Measurements from ENCODE around the gene EYA4. TPM values are rescaled to one million over a fixed set of nuclear protein-coding genes. Genes with fewer than 3 reads are reported as not detected.

EYA4 gene
- total RNA-seq, 1 donor from 2014 or later = 21.4 TPM

DNA sequence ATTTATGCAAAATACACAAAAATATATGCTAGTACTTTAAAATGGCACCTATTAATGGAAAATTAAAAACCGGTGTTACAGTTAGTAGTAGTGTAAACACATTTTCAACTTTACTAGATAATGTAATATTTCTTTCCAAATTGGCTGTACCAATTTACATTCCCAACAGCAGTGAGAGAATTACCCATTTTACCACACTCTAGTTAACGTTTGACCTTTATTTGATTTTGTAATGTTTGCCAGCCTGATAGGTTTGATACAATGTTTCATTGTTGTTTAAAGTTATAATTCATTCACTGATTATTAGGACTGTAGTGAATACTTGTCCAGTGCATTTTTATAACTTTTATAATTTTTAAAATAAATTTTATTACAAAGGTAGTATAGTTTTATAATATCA, 182.1 kb downstream of the EYA4 start:
- Mint-ChIP-seq H3K9me3 (peaks cover 9% of the 10 kb centered on the region), H3K36me3 (peaks cover 4% of the 10 kb centered on the region)

DNA sequence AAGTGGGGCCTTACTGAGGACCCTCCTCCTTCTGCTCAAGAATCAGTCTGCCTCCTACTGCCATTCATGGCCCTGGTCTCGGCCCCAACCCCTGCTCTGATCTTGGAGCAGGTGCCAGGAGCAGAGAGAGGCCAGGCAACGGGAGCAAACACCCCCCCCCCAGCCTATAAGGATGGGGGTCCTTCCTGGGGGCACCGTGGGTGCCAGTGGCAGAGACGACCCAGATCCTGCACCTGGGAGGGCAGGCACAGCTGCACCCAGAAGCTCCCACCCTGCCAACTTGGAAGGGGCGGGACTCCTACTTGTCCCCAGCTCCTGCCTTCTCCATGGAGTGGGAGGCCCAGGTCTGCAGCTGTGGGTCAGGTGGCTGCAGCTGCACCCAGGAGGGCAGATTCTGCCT, 183.2 kb downstream of the EYA4 start:
- Mint-ChIP-seq H3K4me1 (peaks cover 20% of the 10 kb centered on the region), H3K27ac (no peak overlapping the region), H3K36me3 (peaks cover 7% of the 10 kb centered on the region), H3K4me3 (no peak overlapping the region), H3K9me3 (peaks cover 16% of the 10 kb centered on the region), H3K27me3 (ENCODE audit: low read depth) (peaks cover 2% of the 10 kb centered on the region)
- DNase-seq (ENCODE audit: low spot score in 2 of 2, unreplicated experiment in 2 of 2) = no peak
- TF ChIP-seq, protein P1, sequence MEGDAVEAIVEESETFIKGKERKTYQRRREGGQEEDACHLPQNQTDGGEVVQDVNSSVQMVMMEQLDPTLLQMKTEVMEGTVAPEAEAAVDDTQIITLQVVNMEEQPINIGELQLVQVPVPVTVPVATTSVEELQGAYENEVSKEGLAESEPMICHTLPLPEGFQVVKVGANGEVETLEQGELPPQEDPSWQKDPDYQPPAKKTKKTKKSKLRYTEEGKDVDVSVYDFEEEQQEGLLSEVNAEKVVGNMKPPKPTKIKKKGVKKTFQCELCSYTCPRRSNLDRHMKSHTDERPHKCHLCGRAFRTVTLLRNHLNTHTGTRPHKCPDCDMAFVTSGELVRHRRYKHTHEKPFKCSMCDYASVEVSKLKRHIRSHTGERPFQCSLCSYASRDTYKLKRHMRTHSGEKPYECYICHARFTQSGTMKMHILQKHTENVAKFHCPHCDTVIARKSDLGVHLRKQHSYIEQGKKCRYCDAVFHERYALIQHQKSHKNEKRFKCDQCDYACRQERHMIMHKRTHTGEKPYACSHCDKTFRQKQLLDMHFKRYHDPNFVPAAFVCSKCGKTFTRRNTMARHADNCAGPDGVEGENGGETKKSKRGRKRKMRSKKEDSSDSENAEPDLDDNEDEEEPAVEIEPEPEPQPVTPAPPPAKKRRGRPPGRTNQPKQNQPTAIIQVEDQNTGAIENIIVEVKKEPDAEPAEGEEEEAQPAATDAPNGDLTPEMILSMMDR (IDR thresholded peaks at IDR 0.05; ENCODE audit: unreplicated experiment) = no peak

More for the DNA sequence above, 182.1 kb downstream of the EYA4 start:
- peaks cover 2% of the 10 kb centered on the region for H3K27me3 Mint-ChIP-seq (ENCODE audit: low read depth)
- H3K27ac Mint-ChIP-seq = no peak overlapping the region
- H3K4me1 Mint-ChIP-seq = peaks cover 17% of the 10 kb centered on the region
- TF ChIP-seq, protein P1 (IDR thresholded peaks at IDR 0.05; ENCODE audit: unreplicated experiment) = no peak
- no peak for DNase-seq (ENCODE audit: low spot score in 2 of 2, unreplicated experiment in 2 of 2)
- H3K4me3 Mint-ChIP-seq = no peak overlapping the region

DNA sequence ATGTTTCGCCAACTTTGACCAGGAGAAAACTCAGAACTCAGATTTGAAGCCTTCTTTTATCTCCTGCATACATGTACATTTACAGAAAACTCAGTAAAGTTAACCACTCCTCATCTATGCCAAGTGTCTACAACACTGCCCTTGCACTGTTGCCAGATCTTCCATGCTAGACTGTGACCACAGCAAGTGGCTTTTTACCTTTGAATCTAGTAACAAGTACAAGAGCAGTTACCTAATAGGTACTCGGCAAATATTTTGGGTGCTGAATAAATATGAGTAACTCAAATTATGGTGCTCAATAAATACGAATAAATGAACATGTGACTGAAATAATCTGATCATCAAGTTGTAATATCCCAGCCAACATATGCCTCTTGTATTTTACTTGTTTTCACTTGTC, 184.9 kb downstream of the EYA4 start:
- H3K27me3 Mint-ChIP-seq (ENCODE audit: low read depth) = peaks cover 2% of the 10 kb centered on the region
- TF ChIP-seq, protein P1 (IDR thresholded peaks at IDR 0.05; ENCODE audit: unreplicated experiment) = no peak
- H3K27ac Mint-ChIP-seq = no peak overlapping the region
- no peak overlapping the region for H3K4me3 Mint-ChIP-seq
- H3K4me1 Mint-ChIP-seq = peaks cover 14% of the 10 kb centered on the region
- H3K36me3 Mint-ChIP-seq = peaks cover 8% of the 10 kb centered on the region
- peaks cover 16% of the 10 kb centered on the region for H3K9me3 Mint-ChIP-seq
- DNase-seq (ENCODE audit: low spot score in 2 of 2, unreplicated experiment in 2 of 2) = no peak

DNA sequence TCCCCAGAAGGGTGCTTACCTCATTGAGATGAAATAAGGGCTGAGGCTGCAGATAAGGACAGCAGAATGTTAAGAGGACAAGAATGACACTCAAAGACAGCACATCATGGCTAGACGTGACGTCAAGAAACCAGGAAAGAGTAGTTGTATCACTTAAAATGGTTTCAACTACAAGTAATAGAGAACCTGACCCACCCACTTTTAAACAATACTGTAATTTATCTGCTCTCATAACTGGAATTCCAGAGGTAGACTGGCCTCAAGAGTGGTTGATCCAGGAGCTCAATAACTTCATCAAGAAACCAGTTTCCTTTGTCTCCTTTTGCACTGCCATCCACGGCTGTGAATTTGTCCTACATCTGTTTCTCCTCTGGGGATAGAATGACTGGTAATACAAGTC, 187.1 kb downstream of the EYA4 start:
- Mint-ChIP-seq H3K9me3 (peaks cover 16% of the 10 kb centered on the region), H3K36me3 (peaks cover 8% of the 10 kb centered on the region), H3K27me3 (ENCODE audit: low read depth) (peaks cover 2% of the 10 kb centered on the region), H3K4me3 (no peak overlapping the region), H3K27ac (peak overlapping the region; percentile 91), H3K4me1 (peaks cover 29% of the 10 kb centered on the region)
- TF ChIP-seq, protein P1 (IDR thresholded peaks at IDR 0.05; ENCODE audit: unreplicated experiment) = no peak
- no peak for DNase-seq (ENCODE audit: low spot score in 2 of 2, unreplicated experiment in 2 of 2)

DNA sequence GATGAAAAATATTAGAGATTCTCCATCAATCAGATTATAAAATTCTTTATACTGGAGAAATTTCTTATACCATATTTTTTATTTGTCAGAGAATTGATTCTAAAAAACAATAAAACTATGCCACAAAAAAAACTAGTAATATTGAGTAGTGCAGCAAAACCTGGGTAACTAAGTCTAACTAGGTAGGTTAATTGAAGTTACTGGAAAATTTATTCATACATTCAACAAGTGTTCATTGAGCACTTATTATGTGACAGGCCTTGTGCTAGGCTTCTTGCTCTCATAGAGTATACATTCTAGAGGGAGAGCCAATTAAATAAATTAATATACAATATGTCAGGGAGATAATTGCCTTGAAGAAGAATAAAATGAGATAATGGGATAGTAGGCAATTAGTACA, 189.4 kb downstream of the EYA4 start:
- no peak for DNase-seq (ENCODE audit: low spot score in 2 of 2, unreplicated experiment in 2 of 2)

More for the DNA sequence above, 189.4 kb downstream of the EYA4 start:
- Mint-ChIP-seq H3K27me3 (ENCODE audit: low read depth) (no peaks in the 10 kb centered on the region), H3K4me3 (no peak overlapping the region), H3K27ac (no peak overlapping the region), H3K9me3 (peaks cover 16% of the 10 kb centered on the region), H3K36me3 (peaks cover 8% of the 10 kb centered on the region), H3K4me1 (peaks cover 32% of the 10 kb centered on the region)
- TF ChIP-seq, protein P1 (IDR thresholded peaks at IDR 0.05; ENCODE audit: unreplicated experiment) = no peak
